ENCODE results near the gene PTPN7. TPM values are rescaled to one million over a fixed set of nuclear protein-coding genes. Genes with fewer than 3 reads are reported as not detected.

Gene PTPN7
- total and polyA plus RNA-seq, 2 of the 13 experiments (the other 11 are each of a cell fraction or from before 2014, with no cell fraction given): not detected

GRCh38 chr1:202121006-202121405 is 39.4 kb downstream of the PTPN7 start:
- peaks cover 4 to 34% of the 10 kb centered on the region in 2 experiments; a peak in 4 of 5 replicates for H3K27me3 ChIP-seq (ENCODE audit: control insufficient read depth in 1 of 2, insufficient read depth in 2 of 2, low read length in 2 of 2)
- no TSS peak for BruUV-seq (replicated peaks)
- in situ Hi-C loops (cut with HindIII; ENCODE audit: extremely low pct_ligation_motif_present, low pct_unique_long_range_greater_than_20kb): no loop called here
- H3K4me2 ChIP-seq (ENCODE audit: low read depth, low read length): no peak overlapping the region
- H3K36me3 ChIP-seq (replicated peaks in 1 of 2; ENCODE audit: control insufficient read depth in 1 of 2, insufficient read depth in 2 of 2, low read length in 2 of 2): no peaks in the 10 kb centered on the region
- DNase-seq (ENCODE audit: low spot score): no peak
- no peaks in the 10 kb centered on the region for H3K79me2 ChIP-seq (ENCODE audit: insufficient read depth, low read length)
- H3K4me3 ChIP-seq (replicated peaks in 1 of 3; ENCODE audit: insufficient read depth in 1 of 3, low read depth in 2 of 3, low read length in 3 of 3): no peak overlapping the region
- H4K20me1 ChIP-seq (ENCODE audit: insufficient read depth, low read length): no peaks in the 10 kb centered on the region
- H2AFZ ChIP-seq (ENCODE audit: low read length): no peak overlapping the region
- no peaks in the 10 kb centered on the region for H3K9me3 ChIP-seq (ENCODE audit: low read length)
- H3K4me1 ChIP-seq (ENCODE audit: insufficient read depth, low read length): peaks cover 19% of the 10 kb centered on the region
- ChIA-PET POLR2A (interaction anchor here (1.2 kb wide), 1 partner anchor 111 kb away, joined by 3 read pairs; the partner anchor contains the start of gene ELF3), CTCF (ENCODE audit: low intra/inter-chr PET ratio, low total read pairs) (interaction anchor here (2.0 kb wide), 1 partner anchor 121 kb away, joined by 9 read pairs; no protein-coding TSS in a partner anchor)
- no peak for ATAC-seq
- 13% methylated on average over 7 of the region's 7 CpGs for WGBS (ENCODE audit: low lambda C conversion rate)
- no peak for FAIRE-seq
- H3K9ac ChIP-seq (ENCODE audit: insufficient read depth, low read depth, low read length): no peak overlapping the region
- intact Hi-C loops (cut with micrococcal nuclease; ENCODE audit: unreplicated experiment): no loop called here
- no peak overlapping the region for H3K27ac ChIP-seq (ENCODE audit: extremely low read length, insufficient read depth, low read length)
- no peak for TF ChIP-seq CREM (IDR thresholded peaks at IDR 0.05)
- TF ChIP-seq CREM (CRISPR knock-in tag; IDR thresholded peaks at IDR 0.05): no peak
- TF ChIP-seq ZNF446 (CRISPR knock-in tag; IDR thresholded peaks at IDR 0.05): no peak
- TF ChIP-seq ZKSCAN8 (CRISPR knock-in tag; IDR thresholded peaks at IDR 0.05; ENCODE audit: borderline replicate concordance): no peak
- TF ChIP-seq, protein P1, sequence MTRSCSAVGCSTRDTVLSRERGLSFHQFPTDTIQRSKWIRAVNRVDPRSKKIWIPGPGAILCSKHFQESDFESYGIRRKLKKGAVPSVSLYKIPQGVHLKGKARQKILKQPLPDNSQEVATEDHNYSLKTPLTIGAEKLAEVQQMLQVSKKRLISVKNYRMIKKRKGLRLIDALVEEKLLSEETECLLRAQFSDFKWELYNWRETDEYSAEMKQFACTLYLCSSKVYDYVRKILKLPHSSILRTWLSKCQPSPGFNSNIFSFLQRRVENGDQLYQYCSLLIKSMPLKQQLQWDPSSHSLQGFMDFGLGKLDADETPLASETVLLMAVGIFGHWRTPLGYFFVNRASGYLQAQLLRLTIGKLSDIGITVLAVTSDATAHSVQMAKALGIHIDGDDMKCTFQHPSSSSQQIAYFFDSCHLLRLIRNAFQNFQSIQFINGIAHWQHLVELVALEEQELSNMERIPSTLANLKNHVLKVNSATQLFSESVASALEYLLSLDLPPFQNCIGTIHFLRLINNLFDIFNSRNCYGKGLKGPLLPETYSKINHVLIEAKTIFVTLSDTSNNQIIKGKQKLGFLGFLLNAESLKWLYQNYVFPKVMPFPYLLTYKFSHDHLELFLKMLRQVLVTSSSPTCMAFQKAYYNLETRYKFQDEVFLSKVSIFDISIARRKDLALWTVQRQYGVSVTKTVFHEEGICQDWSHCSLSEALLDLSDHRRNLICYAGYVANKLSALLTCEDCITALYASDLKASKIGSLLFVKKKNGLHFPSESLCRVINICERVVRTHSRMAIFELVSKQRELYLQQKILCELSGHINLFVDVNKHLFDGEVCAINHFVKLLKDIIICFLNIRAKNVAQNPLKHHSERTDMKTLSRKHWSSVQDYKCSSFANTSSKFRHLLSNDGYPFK (CRISPR knock-in tag; IDR thresholded peaks at IDR 0.05; ENCODE audit: borderline replicate concordance): no peak
- no peak for TF ChIP-seq ZNF292 (CRISPR knock-in tag; IDR thresholded peaks at IDR 0.05; ENCODE audit: borderline replicate concordance, low read depth)
- no peak for TF ChIP-seq FOXM1 (CRISPR knock-in tag; IDR thresholded peaks at IDR 0.05)
- no peak for TF ChIP-seq HOXA7 (CRISPR knock-in tag; IDR thresholded peaks at IDR 0.05)
- TF ChIP-seq ZNF646 (CRISPR knock-in tag; IDR thresholded peaks at IDR 0.05): no peak
- TF ChIP-seq ZZZ3 (CRISPR knock-in tag; IDR thresholded peaks at IDR 0.05; ENCODE audit: borderline replicate concordance): no peak
- TF ChIP-seq ZNF235 (CRISPR knock-in tag; IDR thresholded peaks at IDR 0.05; ENCODE audit: borderline replicate concordance): no peak
